Fibroblast of lung (primary cell): ENCODE data around the gene WRAP73. TPM values are rescaled to one million over a fixed set of nuclear protein-coding genes. Genes with fewer than 3 reads are reported as not detected.

ENCODE experiments used
- DNase-seq, 2 donors: peaks; one replicate each; pipeline versions ENCODE4 v3.0.0 to v3.0.0-alpha.2; 2010; ENCODE audit warnings: low read depth in 2 of 2
- H2AFZ ChIP-seq: 2 replicates; pipeline ENCODE4 v1.5.1; 2012; ENCODE audit warnings: low read length, control low read depth, inconsistent platforms
- H3K27ac ChIP-seq: 2 replicates; pipeline ENCODE4 v1.5.1; 2011; ENCODE audit warnings: low read length, control low read depth; ENCODE audit not compliant: insufficient read depth
- H3K27me3 ChIP-seq: 2 replicates; pipeline ENCODE4 v1.5.1; 2011; ENCODE audit warnings: mild to moderate bottlenecking, low read length; ENCODE audit not compliant: control insufficient read depth, insufficient read depth
- H3K36me3 ChIP-seq: 2 replicates; pipeline ENCODE4 v1.5.1; 2011; ENCODE audit warnings: low read length; ENCODE audit not compliant: control insufficient read depth, insufficient read depth
- H3K4me1 ChIP-seq: 2 replicates; pipeline ENCODE4 v1.5.1; 2011; ENCODE audit warnings: low read length; ENCODE audit not compliant: control insufficient read depth, insufficient read depth; ENCODE audit errors: extremely low read depth
- H3K4me2 ChIP-seq: 2 replicates; pipeline ENCODE4 v1.5.1; 2011; ENCODE audit warnings: low read length, control low read depth; ENCODE audit not compliant: insufficient read depth; ENCODE audit errors: extremely low read depth
- H3K4me3 ChIP-seq, 4 experiments: fragments of 200-600 bp in 1 of 4; sonication (generic) in 1 of 4; replicated peaks in 1 of 4; 2 replicates each; pipeline ENCODE4 v1.5.1; 2011 to 2016; ENCODE audit warnings: low read length in 4 of 4, low read depth in 3 of 4, mild to moderate bottlenecking in 3 of 4, control low read depth in 2 of 4, inconsistent platforms in 1 of 4, mixed read lengths in 1 of 4; ENCODE audit not compliant: insufficient read depth in 1 of 4; ENCODE audit errors: control extremely low read depth in 1 of 4
- H3K79me2 ChIP-seq: 2 replicates; pipeline ENCODE4 v1.5.1; 2012; ENCODE audit warnings: mild to moderate bottlenecking, low read length, inconsistent platforms; ENCODE audit not compliant: control insufficient read depth, insufficient read depth
- H3K9ac ChIP-seq: 2 replicates; pipeline ENCODE4 v1.5.1; 2011; ENCODE audit warnings: mild to moderate bottlenecking, low read length, control low read depth; ENCODE audit not compliant: insufficient read depth
- H3K9me3 ChIP-seq: 2 replicates; pipeline ENCODE4 v1.5.1; 2012; ENCODE audit warnings: low read depth, low read length; ENCODE audit not compliant: control insufficient read depth, insufficient read depth
- H4K20me1 ChIP-seq: 2 replicates; pipeline ENCODE4 v1.5.1; 2011; ENCODE audit warnings: low read length; ENCODE audit not compliant: control insufficient read depth, insufficient read depth; ENCODE audit errors: extremely low read depth
- CTCF ChIP-seq, 2 donors: IDR thresholded peaks in 1 of 2; conservative IDR thresholded peaks in 1 of 2; 1 replicate in 1 of 2; 2 replicates in 1 of 2; pipeline ENCODE4 v1.5.1; 2011 to 2012; ENCODE audit warnings: low read length in 2 of 2, control low read depth in 1 of 2, inconsistent platforms in 1 of 2, low read depth in 1 of 2, mild to moderate bottlenecking in 1 of 2
- EZH2 ChIP-seq: IDR thresholded peaks from 2 replicates; pipeline ENCODE4 v1.5.1; 2012; ENCODE audit warnings: low read length, control low read depth, mild to moderate bottlenecking; ENCODE audit errors: missing control alignments
- polyA plus RNA-seq, 2 donors: library from polyadenylated mRNA; depleted of rRNA in 1 of 2; stranded (reverse) in 1 of 2; unstranded in 1 of 2; fragments of >200 nt; gene quantifications; 2 replicates each; pipeline ENCODE4 v1.2.1, GENCODE V29; 2011 to 2012; ENCODE audit warnings: missing spikeins in 1 of 2
- total RNA-seq: library from RNA; depleted of rRNA; stranded (reverse); fragments of >200 nt; gene quantifications from 2 replicates; pipeline ENCODE4 v1.2.1, GENCODE V29; 2014

WRAP73 gene
- total and polyA plus RNA-seq, 2 donors (not counting 1 experiment from before 2014, with no cell fraction given): 12.0 to 15.0 TPM

DNA sequence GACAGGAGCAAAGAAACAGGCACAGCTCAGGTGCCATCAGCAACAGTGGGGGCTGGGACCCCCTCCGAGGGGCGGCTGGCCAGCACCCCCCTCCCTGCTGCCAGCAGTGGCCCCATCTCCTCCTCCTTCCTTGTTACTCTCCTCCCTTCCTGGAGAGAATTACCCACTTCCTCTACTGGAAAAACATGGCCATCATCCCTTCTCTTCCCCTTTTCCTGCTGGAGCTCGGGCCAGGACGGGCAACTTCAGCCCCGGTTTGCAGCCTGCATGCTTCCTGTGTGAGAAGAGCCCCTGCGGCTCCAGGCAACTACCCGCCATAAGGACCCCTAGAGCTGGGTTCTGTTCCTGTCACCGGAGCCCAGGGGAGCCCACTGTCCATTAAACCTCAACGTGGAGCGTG is 56.2 kb downstream of the WRAP73 start:
- H3K27ac ChIP-seq: no peak overlapping the region
- DNase-seq: no peak
- no peaks in the 10 kb centered on the region for H3K36me3 ChIP-seq
- no peaks in the 10 kb centered on the region for H3K27me3 ChIP-seq
- H2AFZ ChIP-seq: no peak overlapping the region
- no peak overlapping the region for H3K4me3 ChIP-seq
- TF ChIP-seq EZH2: no peak
- TF ChIP-seq CTCF (conservative IDR thresholded peaks at IDR 0.05 in 1 of 2, IDR thresholded peaks at IDR 0.05 in 1 of 2; ENCODE audit: low read depth in 1 of 2, low read length in 2 of 2): no peak
- no peak overlapping the region for H3K4me2 ChIP-seq
- no peaks in the 10 kb centered on the region for H4K20me1 ChIP-seq
- H3K4me1 ChIP-seq: no peaks in the 10 kb centered on the region
- H3K9ac ChIP-seq: no peak overlapping the region
- no peaks in the 10 kb centered on the region for H3K79me2 ChIP-seq
- H3K9me3 ChIP-seq: no peaks in the 10 kb centered on the region

DNA sequence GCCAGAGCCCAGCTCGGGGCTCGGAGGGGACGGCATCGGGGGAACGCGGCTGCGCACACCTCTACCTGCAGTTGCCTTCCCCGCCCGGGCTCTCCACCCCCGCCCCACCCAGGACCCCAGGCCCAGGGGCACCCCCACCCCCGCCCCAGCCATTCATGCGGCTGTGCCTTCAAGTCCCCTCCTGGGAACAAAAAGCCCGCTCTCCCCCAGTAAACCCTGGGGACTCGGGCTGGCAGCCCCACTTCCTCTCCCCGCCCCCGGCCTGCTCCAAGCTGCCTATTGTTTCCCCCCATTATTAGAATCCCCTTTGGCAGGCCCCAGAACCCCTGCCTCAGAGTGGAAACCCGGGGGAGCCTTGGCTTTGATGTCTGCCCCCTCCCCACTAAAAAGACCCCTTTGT is 56.6 kb downstream of the WRAP73 start:
- TF ChIP-seq EZH2: no peak
- no peak for TF ChIP-seq CTCF (conservative IDR thresholded peaks at IDR 0.05 in 1 of 2, IDR thresholded peaks at IDR 0.05 in 1 of 2; ENCODE audit: low read depth in 1 of 2, low read length in 2 of 2)
- H2AFZ ChIP-seq: no peak overlapping the region
- H3K27me3 ChIP-seq: no peaks in the 10 kb centered on the region
- H3K4me2 ChIP-seq: no peak overlapping the region
- no peak for DNase-seq
- H3K4me3 ChIP-seq: no peak overlapping the region
- no peak overlapping the region for H3K9ac ChIP-seq
- H3K4me1 ChIP-seq: no peaks in the 10 kb centered on the region
- no peaks in the 10 kb centered on the region for H4K20me1 ChIP-seq
- no peaks in the 10 kb centered on the region for H3K79me2 ChIP-seq
- H3K9me3 ChIP-seq: no peaks in the 10 kb centered on the region
- no peak overlapping the region for H3K27ac ChIP-seq
- no peaks in the 10 kb centered on the region for H3K36me3 ChIP-seq

DNA sequence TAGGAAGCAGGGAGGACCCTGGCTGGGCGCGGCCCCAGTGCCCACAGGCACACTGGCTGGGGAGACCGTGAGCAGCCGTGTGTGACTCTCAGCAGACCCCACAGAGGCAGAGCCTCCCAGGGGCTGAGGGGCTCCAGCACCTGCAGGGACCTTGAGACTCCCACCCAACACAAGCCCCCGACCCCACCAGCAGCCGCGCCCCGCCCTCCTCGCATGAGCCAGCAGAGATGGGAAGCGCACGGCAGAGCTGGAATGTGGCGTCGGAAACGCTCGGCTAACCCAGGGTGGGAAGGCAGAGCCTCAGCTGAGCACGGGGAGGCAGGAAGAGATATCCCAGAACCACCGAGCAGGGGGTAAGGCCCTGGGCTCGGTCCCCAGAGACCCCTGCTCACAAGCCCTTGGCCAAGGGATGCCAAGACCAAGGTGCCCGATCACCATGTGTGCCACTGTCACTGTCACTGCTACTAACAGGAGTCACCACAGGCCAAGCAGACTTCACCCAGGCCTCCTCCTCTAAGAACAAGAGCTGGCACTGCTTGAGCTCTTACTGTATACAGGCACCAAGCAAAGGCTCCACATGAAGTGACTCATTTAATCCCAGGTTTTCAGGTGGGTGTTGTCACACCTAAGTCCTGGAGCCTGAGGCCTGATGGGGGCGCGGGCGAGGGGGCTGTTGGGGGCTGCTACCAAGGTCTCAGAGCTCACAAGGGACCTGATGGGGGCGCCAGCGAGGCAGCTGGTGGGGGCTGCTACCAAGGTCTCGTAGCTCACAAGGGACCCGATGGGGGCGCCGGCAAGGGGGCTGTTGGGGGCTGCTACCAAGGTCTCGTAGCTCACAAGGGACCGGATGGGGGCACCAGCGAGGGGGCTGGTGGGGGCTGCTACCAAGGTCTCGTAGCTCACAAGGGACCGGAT is 58.7 kb downstream of the WRAP73 start:
- no peak overlapping the region for H2AFZ ChIP-seq
- no peak overlapping the region for H3K4me2 ChIP-seq
- no peaks in the 10 kb centered on the region for H3K9me3 ChIP-seq
- no peak for DNase-seq
- H3K36me3 ChIP-seq: no peaks in the 10 kb centered on the region
- H3K27me3 ChIP-seq: no peaks in the 10 kb centered on the region
- no peak overlapping the region for H3K4me3 ChIP-seq
- no peaks in the 10 kb centered on the region for H3K4me1 ChIP-seq
- TF ChIP-seq EZH2: no peak
- no peak for TF ChIP-seq CTCF (conservative IDR thresholded peaks at IDR 0.05 in 1 of 2, IDR thresholded peaks at IDR 0.05 in 1 of 2; ENCODE audit: low read depth in 1 of 2, low read length in 2 of 2)
- no peaks in the 10 kb centered on the region for H3K79me2 ChIP-seq
- no peak overlapping the region for H3K27ac ChIP-seq
- no peak overlapping the region for H3K9ac ChIP-seq
- H4K20me1 ChIP-seq: no peaks in the 10 kb centered on the region
